HEK293 (cell line): ENCODE results near the gene CFAP58.

ENCODE experiments used
- CTCF ChIA-PET: fragments of 350-600 bp; formaldehyde crosslinking; extraction: SDS; loops from one replicate; lab custom pipeline; 2021; ENCODE audit warnings: antibody characterized with exemption; lab: Yijun Ruan, JAX
- POLR2A ChIA-PET: fragments of 300-600 bp; formaldehyde crosslinking; extraction: SDS; loops from one replicate; lab custom pipeline; 2020; ENCODE audit warnings: antibody characterized with exemption, inconsistent platforms; lab: Yijun Ruan, JAX
- H3K27ac ChIP-seq: fragments of 200-500 bp; sonication (Bioruptor generic); 2 replicates; pipeline ENCODE4 v1.5.1; 2014; ENCODE audit warnings: low read depth, low read length, control low read depth, inconsistent platforms; ENCODE audit errors: extremely low read depth
- H3K36me3 ChIP-seq, 2 experiments: fragments of 200-500 bp in 1 of 2; sonication (Bioruptor generic) in 1 of 2; 1 replicate in 1 of 2; 2 replicates in 1 of 2; pipeline ENCODE4 v1.5.1; 2014 to 2017; ENCODE audit warnings: inconsistent platforms in 2 of 2, low read length in 2 of 2; ENCODE audit not compliant: control insufficient read depth in 2 of 2, insufficient read depth in 1 of 2
- H3K4me1 ChIP-seq: fragments of 200-500 bp; sonication (Bioruptor generic); 2 replicates; pipeline ENCODE4 v1.5.1; 2014; ENCODE audit warnings: mild to moderate bottlenecking, low read length, inconsistent platforms; ENCODE audit not compliant: control insufficient read depth, insufficient read depth
- H3K4me3 ChIP-seq: 2 replicates; pipeline ENCODE4 v1.5.1; 2011; ENCODE audit warnings: low read depth, mild to moderate bottlenecking, control low read depth, low read length, moderate library complexity
- H3K9me3 ChIP-seq: fragments of 200-500 bp; sonication (Bioruptor generic); 2 replicates; pipeline ENCODE4 v1.5.1; 2014; ENCODE audit warnings: low read depth, low read length, inconsistent platforms; ENCODE audit not compliant: control insufficient read depth, insufficient read depth
- EGR2 ChIP-seq: fragments of 450-650 bp; formaldehyde crosslinking; IDR thresholded peaks from 2 replicates; pipeline ENCODE4 v1.5.1; 2016; ENCODE audit warnings: low read depth, missing biosample characterization, missing genetic modification characterization
- GFI1B ChIP-seq: fragments of 450-650 bp; formaldehyde crosslinking; IDR thresholded peaks from 2 replicates; pipeline ENCODE4 v1.5.1; 2016; ENCODE audit warnings: missing biosample characterization, missing genetic modification characterization
- HOXC10 ChIP-seq: sonication (generic); formaldehyde crosslinking; IDR thresholded peaks from 2 replicates; pipeline ENCODE4 v1.8.1; 2023; ENCODE audit warnings: mild to moderate bottlenecking, missing genetic modification reagents
- MYNN ChIP-seq: fragments of 450-650 bp; formaldehyde crosslinking; IDR thresholded peaks from 2 replicates; pipeline ENCODE4 v1.5.1; 2016; ENCODE audit warnings: missing biosample characterization, missing genetic modification characterization, borderline replicate concordance
- REPIN1 ChIP-seq: fragments of 450-650 bp; formaldehyde crosslinking; IDR thresholded peaks from 2 replicates; pipeline ENCODE4 v1.5.1; 2017; ENCODE audit warnings: missing biosample characterization, missing genetic modification characterization, low read depth
- SCRT2 ChIP-seq: fragments of 450-650 bp; formaldehyde crosslinking; IDR thresholded peaks from 2 replicates; pipeline ENCODE4 v1.5.1; 2016; ENCODE audit warnings: missing biosample characterization, missing genetic modification characterization
- ZBTB17 ChIP-seq: fragments of 450-650 bp; formaldehyde crosslinking; IDR thresholded peaks from 2 replicates; pipeline ENCODE4 v1.5.1; 2016; ENCODE audit warnings: missing biosample characterization, missing genetic modification characterization
- ZBTB7A ChIP-seq: fragments of 450-650 bp; formaldehyde crosslinking; IDR thresholded peaks from 2 replicates; pipeline ENCODE4 v1.5.1; 2016; ENCODE audit warnings: low read depth, missing biosample characterization, missing genetic modification characterization
- ZFHX2 ChIP-seq: fragments of 450-650 bp; formaldehyde crosslinking; conservative IDR thresholded peaks from 2 replicates; pipeline ENCODE4 v1.5.1; 2016; ENCODE audit warnings: missing biosample characterization, missing genetic modification characterization
- ZFP41 ChIP-seq: fragments of 450-650 bp; formaldehyde crosslinking; IDR thresholded peaks from 2 replicates; pipeline ENCODE4 v1.5.1; 2016; ENCODE audit warnings: missing biosample characterization, missing genetic modification characterization, borderline replicate concordance
- ZIC2 ChIP-seq: fragments of 450-650 bp; formaldehyde crosslinking; IDR thresholded peaks from 2 replicates; pipeline ENCODE4 v1.5.1; 2016; ENCODE audit warnings: missing biosample characterization, missing genetic modification characterization
- ZNF133 ChIP-seq: fragments of 450-650 bp; formaldehyde crosslinking; IDR thresholded peaks from 2 replicates; pipeline ENCODE4 v1.5.1; 2016; ENCODE audit warnings: missing biosample characterization, missing genetic modification characterization
- ZNF140 ChIP-seq: fragments of 450-650 bp; formaldehyde crosslinking; IDR thresholded peaks from 2 replicates; pipeline ENCODE4 v1.5.1; 2016; ENCODE audit warnings: missing biosample characterization, missing genetic modification characterization
- ZNF560 ChIP-seq: fragments of 450-650 bp; formaldehyde crosslinking; IDR thresholded peaks from 2 replicates; pipeline ENCODE4 v1.5.1; 2017; ENCODE audit warnings: missing biosample characterization, missing genetic modification characterization, borderline replicate concordance
- ZNF561 ChIP-seq: fragments of 450-650 bp; IDR thresholded peaks from 2 replicates; pipeline ENCODE4 v1.5.1; 2018; ENCODE audit warnings: missing biosample characterization, missing genetic modification characterization, borderline replicate concordance
- ZNF600 ChIP-seq: fragments of 450-650 bp; formaldehyde crosslinking; IDR thresholded peaks from 2 replicates; pipeline ENCODE4 v1.5.1; 2016; ENCODE audit warnings: missing biosample characterization, missing genetic modification characterization
- ZNF843 ChIP-seq: fragments of 450-650 bp; formaldehyde crosslinking; IDR thresholded peaks from 2 replicates; pipeline ENCODE4 v1.5.1; 2016; ENCODE audit warnings: missing biosample characterization, missing genetic modification characterization
- TF ChIP-seq, protein P1 (sequence below): fragments of 450-650 bp; formaldehyde crosslinking; IDR thresholded peaks from 2 replicates; pipeline ENCODE4 v1.5.1; 2016; ENCODE audit warnings: missing biosample characterization, missing genetic modification characterization
- TF ChIP-seq, protein P2 (sequence below): fragments of 450-650 bp; formaldehyde crosslinking; IDR thresholded peaks from 2 replicates; pipeline ENCODE4 v1.5.1; 2017; ENCODE audit warnings: missing biosample characterization, missing genetic modification characterization
- TF ChIP-seq, protein P3 (sequence below): fragments of 450-650 bp; formaldehyde crosslinking; conservative IDR thresholded peaks from 2 replicates; pipeline ENCODE4 v1.5.1; 2016; ENCODE audit warnings: low read depth, missing biosample characterization, missing genetic modification characterization
- TF ChIP-seq, protein P4 (sequence below): fragments of 450-650 bp; formaldehyde crosslinking; IDR thresholded peaks from 2 replicates; pipeline ENCODE4 v1.5.1; 2016; ENCODE audit warnings: missing biosample characterization, missing genetic modification characterization

The CFAP58 gene

DNA sequence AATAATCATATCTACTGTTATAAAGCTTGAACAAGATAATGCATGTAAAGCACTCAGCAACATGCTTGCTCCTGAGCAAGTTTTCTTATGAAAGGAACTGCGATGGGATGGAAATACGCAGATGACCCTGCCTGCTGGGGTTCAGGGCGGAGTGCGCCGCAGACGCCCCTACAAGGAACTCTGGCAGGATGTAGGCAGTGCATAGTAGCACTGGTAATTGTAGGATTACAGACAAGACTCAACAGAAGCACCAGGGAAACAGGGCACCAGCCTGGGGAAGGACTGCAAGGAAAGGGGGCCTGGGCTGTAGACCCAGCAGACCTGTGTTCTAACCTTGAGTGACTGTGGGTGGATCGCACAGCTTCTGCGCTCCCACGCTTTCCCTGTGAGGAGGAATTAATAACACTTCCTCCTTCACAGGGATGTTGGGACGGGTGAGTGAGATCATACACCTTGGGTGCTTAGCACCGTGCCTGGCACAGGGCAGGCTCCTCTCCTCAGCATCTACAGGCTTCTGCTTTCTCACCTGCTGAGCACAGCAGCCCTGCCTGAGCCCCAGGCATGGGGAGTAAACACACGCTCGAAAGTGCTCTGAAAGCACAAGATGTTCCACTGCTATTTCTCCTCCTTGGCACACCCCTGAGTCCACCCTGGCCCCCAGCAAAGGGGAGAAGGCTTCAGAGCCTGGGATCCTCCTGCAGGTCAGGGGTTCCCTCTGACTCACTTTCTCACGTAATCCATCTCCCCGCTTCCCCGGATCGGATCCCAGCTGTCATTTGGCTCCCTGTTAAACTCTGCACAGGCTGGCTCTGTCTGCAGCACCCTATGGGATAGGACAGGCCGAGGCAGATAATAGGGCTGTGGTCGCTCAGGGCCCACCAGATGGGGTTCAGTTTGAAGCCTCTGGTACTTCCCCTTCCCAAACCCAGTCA lies 34.6 kb upstream of the CFAP58 start:
- Histone ChIP-seq H3K9me3 (no peaks in the 10 kb centered on the region), H3K4me3 (no peak overlapping the region), H3K4me1 (peaks cover 2% of the 10 kb centered on the region; the same call in 1 of the 2 replicates), H3K36me3 (peaks cover 0 to 20% of the 10 kb centered on the region in 2 experiments; a peak in 1 of 3 replicates), H3K27ac (no peak overlapping the region)
- TF ChIP-seq ZFHX2 (peak; percentile 63), EGR2 (tag by site-specific recombination) (peak; percentile 50; the same call in 1 of the 2 replicates), ZIC2 (tag by site-specific recombination) (peak; percentile 84), HOXC10 (no peak)
- CTCF ChIA-PET: interaction anchor here (1.5 to 3.4 kb wide), 3 partner anchors 13 to 31 kb away, joined by 3 to 21 read pairs (median 5); no protein-coding TSS in a partner anchor
- POLR2A ChIA-PET: no interaction called here

DNA sequence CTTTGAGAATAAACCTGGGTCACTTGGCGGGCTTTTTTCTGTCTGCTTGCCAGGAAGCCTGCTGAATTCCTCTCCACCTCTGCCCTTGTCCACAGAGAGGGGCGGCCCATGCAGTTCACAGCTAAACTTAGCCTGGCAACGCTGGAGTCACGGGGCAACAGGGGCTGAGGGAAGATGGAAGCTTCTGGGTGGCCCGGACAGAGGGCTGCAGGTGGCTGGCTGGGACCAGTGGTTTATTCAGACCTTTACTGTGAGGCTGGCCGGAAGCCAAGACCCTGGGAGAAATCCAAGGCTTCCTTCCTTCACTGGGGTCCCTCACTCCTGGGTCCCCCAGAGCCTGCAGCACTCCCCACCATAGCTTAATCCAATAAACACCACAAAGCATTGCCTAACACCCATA lies 32.4 kb upstream of the CFAP58 start:
- Histone ChIP-seq H3K4me1 (peaks cover 2% of the 10 kb centered on the region; the same call in 1 of the 2 replicates), H3K27ac (no peak overlapping the region), H3K36me3 (no peaks in the 10 kb centered on the region), H3K9me3 (no peaks in the 10 kb centered on the region), H3K4me3 (no peak overlapping the region)
- ChIA-PET POLR2A (no interaction called here), CTCF (interaction anchor here (1.0 to 3.4 kb wide), 6 partner anchors 15 to 32 kb away, joined by 3 to 21 read pairs (median 5); partner anchors contain the start of genes CFAP58 and ITPRIP)
- TF ChIP-seq, protein P1, sequence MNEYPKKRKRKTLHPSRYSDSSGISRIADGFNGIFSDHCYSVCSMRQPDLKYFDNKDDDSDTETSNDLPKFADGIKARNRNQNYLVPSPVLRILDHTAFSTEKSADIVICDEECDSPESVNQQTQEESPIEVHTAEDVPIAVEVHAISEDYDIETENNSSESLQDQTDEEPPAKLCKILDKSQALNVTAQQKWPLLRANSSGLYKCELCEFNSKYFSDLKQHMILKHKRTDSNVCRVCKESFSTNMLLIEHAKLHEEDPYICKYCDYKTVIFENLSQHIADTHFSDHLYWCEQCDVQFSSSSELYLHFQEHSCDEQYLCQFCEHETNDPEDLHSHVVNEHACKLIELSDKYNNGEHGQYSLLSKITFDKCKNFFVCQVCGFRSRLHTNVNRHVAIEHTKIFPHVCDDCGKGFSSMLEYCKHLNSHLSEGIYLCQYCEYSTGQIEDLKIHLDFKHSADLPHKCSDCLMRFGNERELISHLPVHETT (tag by site-specific recombination): no peak
- no peak for TF ChIP-seq ZNF140 (tag by site-specific recombination)
- TF ChIP-seq, protein P2, sequence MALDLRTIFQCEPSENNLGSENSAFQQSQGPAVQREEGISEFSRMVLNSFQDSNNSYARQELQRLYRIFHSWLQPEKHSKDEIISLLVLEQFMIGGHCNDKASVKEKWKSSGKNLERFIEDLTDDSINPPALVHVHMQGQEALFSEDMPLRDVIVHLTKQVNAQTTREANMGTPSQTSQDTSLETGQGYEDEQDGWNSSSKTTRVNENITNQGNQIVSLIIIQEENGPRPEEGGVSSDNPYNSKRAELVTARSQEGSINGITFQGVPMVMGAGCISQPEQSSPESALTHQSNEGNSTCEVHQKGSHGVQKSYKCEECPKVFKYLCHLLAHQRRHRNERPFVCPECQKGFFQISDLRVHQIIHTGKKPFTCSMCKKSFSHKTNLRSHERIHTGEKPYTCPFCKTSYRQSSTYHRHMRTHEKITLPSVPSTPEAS (tag by site-specific recombination): no peak
- TF ChIP-seq ZBTB17: no peak
- no peak for TF ChIP-seq ZBTB7A
- TF ChIP-seq SCRT2: no peak
- TF ChIP-seq, protein P3, sequence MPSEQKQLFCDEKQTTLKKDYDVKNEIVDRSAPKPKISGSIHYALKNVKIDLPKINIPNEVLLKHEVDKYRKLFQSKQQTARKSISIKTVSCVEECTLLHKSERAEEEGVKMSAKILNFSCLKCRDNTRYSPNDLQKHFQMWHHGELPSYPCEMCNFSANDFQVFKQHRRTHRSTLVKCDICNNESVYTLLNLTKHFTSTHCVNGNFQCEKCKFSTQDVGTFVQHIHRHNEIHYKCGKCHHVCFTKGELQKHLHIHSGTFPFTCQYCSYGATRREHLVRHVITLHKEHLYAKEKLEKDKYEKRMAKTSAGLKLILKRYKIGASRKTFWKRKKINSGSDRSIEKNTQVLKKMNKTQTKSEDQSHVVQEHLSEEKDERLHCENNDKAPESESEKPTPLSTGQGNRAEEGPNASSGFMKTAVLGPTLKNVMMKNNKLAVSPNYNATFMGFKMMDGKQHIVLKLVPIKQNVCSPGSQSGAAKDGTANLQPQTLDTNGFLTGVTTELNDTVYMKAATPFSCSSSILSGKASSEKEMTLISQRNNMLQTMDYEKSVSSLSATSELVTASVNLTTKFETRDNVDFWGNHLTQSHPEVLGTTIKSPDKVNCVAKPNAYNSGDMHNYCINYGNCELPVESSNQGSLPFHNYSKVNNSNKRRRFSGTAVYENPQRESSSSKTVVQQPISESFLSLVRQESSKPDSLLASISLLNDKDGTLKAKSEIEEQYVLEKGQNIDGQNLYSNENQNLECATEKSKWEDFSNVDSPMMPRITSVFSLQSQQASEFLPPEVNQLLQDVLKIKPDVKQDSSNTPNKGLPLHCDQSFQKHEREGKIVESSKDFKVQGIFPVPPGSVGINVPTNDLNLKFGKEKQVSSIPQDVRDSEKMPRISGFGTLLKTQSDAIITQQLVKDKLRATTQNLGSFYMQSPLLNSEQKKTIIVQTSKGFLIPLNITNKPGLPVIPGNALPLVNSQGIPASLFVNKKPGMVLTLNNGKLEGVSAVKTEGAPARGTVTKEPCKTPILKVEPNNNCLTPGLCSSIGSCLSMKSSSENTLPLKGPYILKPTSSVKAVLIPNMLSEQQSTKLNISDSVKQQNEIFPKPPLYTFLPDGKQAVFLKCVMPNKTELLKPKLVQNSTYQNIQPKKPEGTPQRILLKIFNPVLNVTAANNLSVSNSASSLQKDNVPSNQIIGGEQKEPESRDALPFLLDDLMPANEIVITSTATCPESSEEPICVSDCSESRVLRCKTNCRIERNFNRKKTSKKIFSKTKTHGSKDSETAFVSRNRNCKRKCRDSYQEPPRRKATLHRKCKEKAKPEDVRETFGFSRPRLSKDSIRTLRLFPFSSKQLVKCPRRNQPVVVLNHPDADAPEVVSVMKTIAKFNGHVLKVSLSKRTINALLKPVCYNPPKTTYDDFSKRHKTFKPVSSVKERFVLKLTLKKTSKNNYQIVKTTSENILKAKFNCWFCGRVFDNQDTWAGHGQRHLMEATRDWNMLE (tag by site-specific recombination): no peak
- TF ChIP-seq ZNF561 (tag by site-specific recombination): no peak
- TF ChIP-seq ZNF843 (tag by site-specific recombination): no peak
- TF ChIP-seq, protein P4, sequence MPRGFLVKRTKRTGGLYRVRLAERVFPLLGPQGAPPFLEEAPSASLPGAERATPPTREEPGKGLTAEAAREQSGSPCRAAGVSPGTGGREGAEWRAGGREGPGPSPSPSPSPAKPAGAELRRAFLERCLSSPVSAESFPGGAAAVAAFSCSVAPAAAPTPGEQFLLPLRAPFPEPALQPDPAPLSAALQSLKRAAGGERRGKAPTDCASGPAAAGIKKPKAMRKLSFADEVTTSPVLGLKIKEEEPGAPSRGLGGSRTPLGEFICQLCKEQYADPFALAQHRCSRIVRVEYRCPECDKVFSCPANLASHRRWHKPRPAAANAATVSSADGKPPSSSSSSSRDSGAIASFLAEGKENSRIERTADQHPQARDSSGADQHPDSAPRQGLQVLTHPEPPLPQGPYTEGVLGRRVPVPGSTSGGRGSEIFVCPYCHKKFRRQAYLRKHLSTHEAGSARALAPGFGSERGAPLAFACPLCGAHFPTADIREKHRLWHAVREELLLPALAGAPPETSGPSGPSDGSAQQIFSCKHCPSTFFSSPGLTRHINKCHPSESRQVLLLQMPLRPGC (tag by site-specific recombination): no peak
- no peak for TF ChIP-seq GFI1B (tag by site-specific recombination)
- no peak for TF ChIP-seq ZFP41 (tag by site-specific recombination)
- no peak for TF ChIP-seq ZNF600 (tag by site-specific recombination)
- no peak for TF ChIP-seq MYNN (tag by site-specific recombination)
- no peak for TF ChIP-seq ZNF560 (tag by site-specific recombination)
- no peak for TF ChIP-seq REPIN1 (tag by site-specific recombination)
- TF ChIP-seq ZNF133 (tag by site-specific recombination): no peak
